Fibroblast of mammary gland (primary cell): ENCODE results near the gene SPC25.

ENCODE experiments used
- DNase-seq: peaks from one replicate; pipeline ENCODE4 v3.0.0-alpha.2; 2010; ENCODE audit warnings: low read depth
- H3K4me3 ChIP-seq: 2 replicates; pipeline ENCODE4 v1.5.1; 2011; ENCODE audit warnings: low read depth, mild to moderate bottlenecking, low read length, moderate library complexity; ENCODE audit not compliant: control insufficient read depth
- CTCF ChIP-seq: conservative IDR thresholded peaks from 2 replicates; pipeline ENCODE4 v1.5.1; 2011; ENCODE audit warnings: low read depth, low read length, inconsistent platforms; ENCODE audit not compliant: control insufficient read depth, insufficient read depth

Gene SPC25

GRCh38 chr2:168848225-168848624, 42.0 kb downstream of the SPC25 start:
- no peak for TF ChIP-seq CTCF
- DNase-seq: peak; percentile 5
- no peak overlapping the region for H3K4me3 ChIP-seq

- no peak overlapping the region for H3K4me3 ChIP-seq
- no peak for DNase-seq
- no peak for TF ChIP-seq CTCF
Measured at GRCh38 chr2:168843253-168843652, 47.0 kb downstream of the SPC25 start.

- H3K4me3 ChIP-seq: no peak overlapping the region
- no peak for TF ChIP-seq CTCF
- no peak for DNase-seq
Measured at GRCh38 chr2:168841445-168841844, 48.8 kb downstream of the SPC25 start.

- no peak overlapping the region for H3K4me3 ChIP-seq
- no peak for TF ChIP-seq CTCF
Measured at GRCh38 chr2:168835969-168836368, 54.3 kb downstream of the SPC25 start.

GRCh38 chr2:168831662-168832061, 58.6 kb downstream of the SPC25 start:
- no peak for TF ChIP-seq CTCF
- no peak for DNase-seq
- H3K4me3 ChIP-seq: no peak overlapping the region

More at GRCh38 chr2:168835969-168836368, 54.3 kb downstream of the SPC25 start:
- no peak for DNase-seq

GRCh38 chr2:168830958-168831357, 59.3 kb downstream of the SPC25 start:
- TF ChIP-seq CTCF: no peak
- no peak for DNase-seq
- no peak overlapping the region for H3K4me3 ChIP-seq

- no peak overlapping the region for H3K4me3 ChIP-seq
- DNase-seq: no peak
- TF ChIP-seq CTCF: no peak
Measured at GRCh38 chr2:168825126-168825525, 65.1 kb downstream of the SPC25 start.
